ENCODE data around the gene PLEKHB1. TPM values are rescaled to one million over a fixed set of nuclear protein-coding genes. Genes with fewer than 3 reads are reported as not detected.

PLEKHB1 gene
- polyA plus RNA-seq, 1 donor (not counting 4 experiments of a cell fraction or from before 2014, with no cell fraction given), result not detected

GRCh38 chr11:73662445-73663157 is 16.2 kb downstream of the PLEKHB1 start:
- Histone ChIP-seq H3K9ac (ENCODE audit: control insufficient read depth, extremely low read depth, insufficient read depth, low read length) (no peak overlapping the region), H3K9me3 (ENCODE audit: control insufficient read depth, low read depth, low read length) (no peaks in the 10 kb centered on the region), H3K79me2 (ENCODE audit: control insufficient read depth, insufficient read depth, low read length) (no peaks in the 10 kb centered on the region), H4K20me1 (ENCODE audit: control insufficient read depth, extremely low read depth, insufficient read depth, low read length) (no peaks in the 10 kb centered on the region), H3K27ac (ENCODE audit: control insufficient read depth, insufficient read depth, low read length) (no peak overlapping the region), H2AFZ (ENCODE audit: control insufficient read depth, low read length) (no peak overlapping the region), H3K27me3 (ENCODE audit: control insufficient read depth, extremely low read depth, insufficient read depth, low read length) (peaks cover 2% of the 10 kb centered on the region), H3K4me1 (ENCODE audit: control insufficient read depth, extremely low read depth, insufficient read depth, low read length) (no peaks in the 10 kb centered on the region), H3K4me3 (ENCODE audit: control insufficient read depth in 2 of 3, extremely low read depth in 1 of 3, insufficient read depth in 2 of 3, low read depth in 1 of 3, low read length in 3 of 3) (no peak overlapping the region), H3K9me1 (ENCODE audit: control insufficient read depth, extremely low read depth, insufficient read depth, low read length) (no peaks in the 10 kb centered on the region), H3K4me2 (ENCODE audit: control insufficient read depth, extremely low read depth, insufficient read depth, low read depth, low read length) (no peak overlapping the region), H3K36me3 (ENCODE audit: control insufficient read depth in 2 of 2, extremely low read depth in 1 of 2, insufficient read depth in 2 of 2, low read length in 2 of 2) (no peaks in the 10 kb centered on the region)
- TF ChIP-seq EZH2 (IDR thresholded peaks at IDR 0.05; ENCODE audit: low read length), result no peak
- FAIRE-seq, result no peak
- no peak for DNase-seq (ENCODE audit: low read depth, low spot score)
- dilution Hi-C loops (cut with MboI; ENCODE audit: extremely low pct_ligation_motif_present, low sequenced_read_pairs), result no loop called here

DNA sequence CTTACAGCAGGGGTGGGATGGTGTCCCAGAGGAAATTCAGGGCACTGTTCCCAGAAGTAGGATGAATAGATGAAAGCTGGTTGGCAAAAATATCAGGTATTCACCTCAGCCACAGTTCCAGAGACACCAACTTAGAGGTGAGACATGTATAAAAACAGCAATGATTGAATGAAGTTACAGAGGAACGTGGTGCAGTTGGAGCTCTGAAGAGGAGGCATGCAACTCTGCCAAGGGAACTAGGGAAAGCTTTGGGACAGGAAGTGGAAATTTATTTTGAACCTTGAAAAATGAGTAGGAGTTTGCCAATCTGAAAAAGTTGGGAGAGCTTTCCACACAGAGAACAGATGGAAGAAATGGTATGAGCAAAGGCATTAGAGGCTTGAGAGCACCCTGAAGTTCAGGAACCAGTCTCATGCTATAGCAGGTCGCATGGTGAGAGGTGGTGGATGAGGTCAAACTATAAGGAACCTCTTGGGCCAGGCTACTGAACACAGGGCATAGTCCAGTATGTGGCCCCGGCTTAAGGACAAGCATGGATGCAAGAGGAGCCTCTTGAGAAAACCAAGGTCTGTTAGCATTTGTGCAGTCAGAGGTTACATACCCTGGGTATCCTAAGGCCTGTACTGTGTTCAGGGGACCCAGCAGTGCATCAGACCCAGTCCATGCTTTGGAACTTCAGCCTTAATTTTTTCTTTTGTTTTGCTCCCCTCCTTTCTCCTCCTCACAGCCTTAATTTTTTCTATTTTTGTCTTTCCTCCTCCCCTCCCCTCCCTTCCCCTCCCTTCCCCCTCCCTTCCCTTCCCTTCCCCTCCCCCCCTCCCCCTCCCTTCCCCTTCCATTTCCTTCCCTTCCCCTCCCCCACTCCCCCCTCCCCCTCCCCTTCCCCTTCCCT is 17.5 kb downstream of the PLEKHB1 start:
- no peak for FAIRE-seq

More for the DNA sequence above, 17.5 kb downstream of the PLEKHB1 start:
- no peaks in the 10 kb centered on the region for H4K20me1 ChIP-seq (ENCODE audit: control insufficient read depth, extremely low read depth, insufficient read depth, low read length)
- H3K4me3 ChIP-seq (ENCODE audit: control insufficient read depth in 2 of 3, extremely low read depth in 1 of 3, insufficient read depth in 2 of 3, low read depth in 1 of 3, low read length in 3 of 3), result no peak overlapping the region
- H3K27ac ChIP-seq (ENCODE audit: control insufficient read depth, insufficient read depth, low read length), result no peak overlapping the region
- no peak overlapping the region for H3K9ac ChIP-seq (ENCODE audit: control insufficient read depth, extremely low read depth, insufficient read depth, low read length)
- no peaks in the 10 kb centered on the region for H3K9me1 ChIP-seq (ENCODE audit: control insufficient read depth, extremely low read depth, insufficient read depth, low read length)
- no peak overlapping the region for H3K4me2 ChIP-seq (ENCODE audit: control insufficient read depth, extremely low read depth, insufficient read depth, low read depth, low read length)
- H3K9me3 ChIP-seq (ENCODE audit: control insufficient read depth, low read depth, low read length), result no peaks in the 10 kb centered on the region
- no peak for DNase-seq (ENCODE audit: low read depth, low spot score)
- TF ChIP-seq EZH2 (IDR thresholded peaks at IDR 0.05; ENCODE audit: low read length) (no peak), CTCF (optimal IDR thresholded peaks at IDR 0.05 in 1 of 3, IDR thresholded peaks at IDR 0.05 in 1 of 3, conservative IDR thresholded peaks at IDR 0.05 in 1 of 3; ENCODE audit: extremely low read depth in 1 of 3, insufficient read depth in 2 of 3, low read length in 3 of 3) (no peak)
- H3K79me2 ChIP-seq (ENCODE audit: control insufficient read depth, insufficient read depth, low read length), result no peaks in the 10 kb centered on the region
- H3K36me3 ChIP-seq (ENCODE audit: control insufficient read depth in 2 of 2, extremely low read depth in 1 of 2, insufficient read depth in 2 of 2, low read length in 2 of 2), result no peaks in the 10 kb centered on the region
- dilution Hi-C loops (cut with MboI; ENCODE audit: extremely low pct_ligation_motif_present, low sequenced_read_pairs), result no loop called here
- peaks cover 2% of the 10 kb centered on the region for H3K27me3 ChIP-seq (ENCODE audit: control insufficient read depth, extremely low read depth, insufficient read depth, low read length)
- no peak overlapping the region for H2AFZ ChIP-seq (ENCODE audit: control insufficient read depth, low read length)
- no peaks in the 10 kb centered on the region for H3K4me1 ChIP-seq (ENCODE audit: control insufficient read depth, extremely low read depth, insufficient read depth, low read length)

Data from keratinocyte (primary cell).